ENCODE data around the gene RASGEF1C.

DNA sequence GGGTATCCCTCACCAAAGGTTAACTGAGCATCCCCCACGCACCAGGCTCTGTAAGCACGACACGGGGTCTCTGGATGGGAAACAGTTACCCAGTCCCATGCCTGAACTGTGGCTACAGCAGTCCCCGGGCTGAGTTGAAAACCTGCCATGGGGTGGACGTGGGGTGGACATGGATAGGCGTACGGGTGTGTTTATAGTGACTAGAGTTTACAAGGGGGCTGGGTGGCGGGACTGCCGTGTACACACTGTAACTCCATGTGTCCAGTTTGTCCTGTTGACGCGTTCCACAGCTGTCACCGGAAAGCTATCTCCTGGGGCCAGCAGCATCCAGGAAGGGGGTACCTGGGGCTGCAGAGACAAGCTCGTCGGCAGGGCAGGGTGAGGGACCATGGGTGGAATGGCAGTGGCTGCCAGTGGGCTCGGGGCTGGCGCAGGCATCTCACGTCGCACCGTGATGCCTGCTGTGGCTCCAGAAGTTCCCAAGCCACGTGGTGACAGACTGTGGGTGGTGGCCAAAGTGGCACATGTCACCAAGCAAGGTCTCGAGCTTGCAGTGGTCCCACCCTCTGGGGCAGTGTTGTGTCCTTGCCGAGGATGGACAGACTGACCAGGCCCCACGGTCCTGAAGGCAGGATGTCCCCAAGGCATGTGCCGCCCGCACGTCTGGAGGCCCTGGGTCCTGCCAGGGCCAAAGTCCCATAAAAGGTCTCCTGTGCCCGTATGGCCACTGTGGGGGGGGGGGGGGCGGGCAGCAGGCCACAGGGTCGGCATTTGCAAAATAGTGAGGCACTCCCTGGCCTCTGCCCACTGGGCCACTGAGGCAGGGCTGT is 108.2 kb downstream of the RASGEF1C start:
- TF ChIP-seq, protein P1, sequence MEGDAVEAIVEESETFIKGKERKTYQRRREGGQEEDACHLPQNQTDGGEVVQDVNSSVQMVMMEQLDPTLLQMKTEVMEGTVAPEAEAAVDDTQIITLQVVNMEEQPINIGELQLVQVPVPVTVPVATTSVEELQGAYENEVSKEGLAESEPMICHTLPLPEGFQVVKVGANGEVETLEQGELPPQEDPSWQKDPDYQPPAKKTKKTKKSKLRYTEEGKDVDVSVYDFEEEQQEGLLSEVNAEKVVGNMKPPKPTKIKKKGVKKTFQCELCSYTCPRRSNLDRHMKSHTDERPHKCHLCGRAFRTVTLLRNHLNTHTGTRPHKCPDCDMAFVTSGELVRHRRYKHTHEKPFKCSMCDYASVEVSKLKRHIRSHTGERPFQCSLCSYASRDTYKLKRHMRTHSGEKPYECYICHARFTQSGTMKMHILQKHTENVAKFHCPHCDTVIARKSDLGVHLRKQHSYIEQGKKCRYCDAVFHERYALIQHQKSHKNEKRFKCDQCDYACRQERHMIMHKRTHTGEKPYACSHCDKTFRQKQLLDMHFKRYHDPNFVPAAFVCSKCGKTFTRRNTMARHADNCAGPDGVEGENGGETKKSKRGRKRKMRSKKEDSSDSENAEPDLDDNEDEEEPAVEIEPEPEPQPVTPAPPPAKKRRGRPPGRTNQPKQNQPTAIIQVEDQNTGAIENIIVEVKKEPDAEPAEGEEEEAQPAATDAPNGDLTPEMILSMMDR (IDR thresholded peaks at IDR 0.05): no peak
- TF ChIP-seq POLR2A (IDR thresholded peaks at IDR 0.05): no peak
